ENCODE data around the gene SLC8A1. TPM values are rescaled to one million over a fixed set of nuclear protein-coding genes. Genes with fewer than 3 reads are reported as not detected.

The SLC8A1 gene
- total and polyA plus RNA-seq, 2 of the 13 experiments (the other 11 are each of a cell fraction or from before 2014, with no cell fraction given), result not detected

GRCh38 chr2:40458271-40458794 is 6.4 kb upstream of the SLC8A1 start:
- Histone ChIP-seq H4K20me1 (ENCODE audit: insufficient read depth, low read length) (no peaks in the 10 kb centered on the region), H3K9ac (ENCODE audit: insufficient read depth, low read depth, low read length) (no peak overlapping the region), H3K79me2 (ENCODE audit: insufficient read depth, low read length) (no peaks in the 10 kb centered on the region), H3K4me1 (ENCODE audit: insufficient read depth, low read length) (no peaks in the 10 kb centered on the region), H3K4me3 (replicated peaks in 1 of 3; ENCODE audit: insufficient read depth in 1 of 3, low read depth in 2 of 3, low read length in 3 of 3) (no peak overlapping the region), H3K27ac (ENCODE audit: extremely low read length, insufficient read depth, low read length) (no peak overlapping the region), H3K9me3 (ENCODE audit: low read length) (no peaks in the 10 kb centered on the region), H3K4me2 (ENCODE audit: low read depth, low read length) (no peak overlapping the region), H3K36me3 (replicated peaks in 1 of 2; ENCODE audit: control insufficient read depth in 1 of 2, insufficient read depth in 2 of 2, low read length in 2 of 2) (no peaks in the 10 kb centered on the region), H2AFZ (ENCODE audit: low read length) (no peak overlapping the region), H3K27me3 (ENCODE audit: control insufficient read depth in 1 of 2, insufficient read depth in 2 of 2, low read length in 2 of 2) (peaks cover 0 to 7% of the 10 kb centered on the region in 2 experiments; a peak in 2 of 5 replicates)
- no TSS peak for BruUV-seq (replicated peaks)
- 19% methylated on average over 6 of the region's 6 CpGs for WGBS (ENCODE audit: low lambda C conversion rate)
- FAIRE-seq, result no peak
- ChIA-PET CTCF (ENCODE audit: low intra/inter-chr PET ratio, low total read pairs) (no interaction called here), POLR2A (no interaction called here)
- no peak for ATAC-seq
- in situ Hi-C loops (cut with HindIII; ENCODE audit: extremely low pct_ligation_motif_present, low pct_unique_long_range_greater_than_20kb), result no loop called here
- no peak for DNase-seq (ENCODE audit: low spot score)
- intact Hi-C loops (cut with micrococcal nuclease; ENCODE audit: unreplicated experiment), result no loop called here
- TF ChIP-seq ZNF256 (CRISPR knock-in tag; conservative IDR thresholded peaks at IDR 0.05), result no peak
- no peak for TF ChIP-seq ZNF562 (CRISPR knock-in tag; IDR thresholded peaks at IDR 0.05; ENCODE audit: borderline replicate concordance)
- no peak for TF ChIP-seq TFAP4 (IDR thresholded peaks at IDR 0.05; ENCODE audit: borderline replicate concordance, low read depth)
- TF ChIP-seq E2F2 (CRISPR knock-in tag; IDR thresholded peaks at IDR 0.05; ENCODE audit: borderline replicate concordance), result no peak
- TF ChIP-seq FOXO4 (CRISPR knock-in tag; conservative IDR thresholded peaks at IDR 0.05), result no peak
- TF ChIP-seq HOMEZ (CRISPR knock-in tag; IDR thresholded peaks at IDR 0.05; ENCODE audit: low read depth), result no peak
- TF ChIP-seq MIXL1 (CRISPR knock-in tag; IDR thresholded peaks at IDR 0.05), result no peak
- TF ChIP-seq KDM4B (CRISPR knock-in tag; IDR thresholded peaks at IDR 0.05), result no peak
- TF ChIP-seq ZNF850 (CRISPR knock-in tag; conservative IDR thresholded peaks at IDR 0.05), result no peak
- TF ChIP-seq BRF2 (CRISPR knock-in tag; IDR thresholded peaks at IDR 0.05), result no peak
- TF ChIP-seq TEF (CRISPR knock-in tag; IDR thresholded peaks at IDR 0.05), result no peak
- TF ChIP-seq CAMTA2 (CRISPR knock-in tag; IDR thresholded peaks at IDR 0.05; ENCODE audit: borderline replicate concordance), result no peak
- TF ChIP-seq ZNF800 (CRISPR knock-in tag; IDR thresholded peaks at IDR 0.05), result no peak
- no peak for TF ChIP-seq GTF3A (CRISPR knock-in tag; conservative IDR thresholded peaks at IDR 0.05)
- no peak for TF ChIP-seq MYNN (CRISPR knock-in tag; IDR thresholded peaks at IDR 0.05; ENCODE audit: low read depth)
- TF ChIP-seq ZFP82 (CRISPR knock-in tag; IDR thresholded peaks at IDR 0.05; ENCODE audit: borderline replicate concordance), result no peak
